Heart right ventricle (tissue), 16 donors: ENCODE data around the gene SPOCD1. TPM values are rescaled to one million over a fixed set of nuclear protein-coding genes. Genes with fewer than 3 reads are reported as not detected.

Experiments used
- ATAC-seq, 8 donors: fragments of 200-7000 bp; cut with Tn5 transposase; one replicate each; pipeline ENCODE4 v1.9.1; 2020; ENCODE audit warnings: mild to moderate bottlenecking in 8 of 8, moderate library complexity in 8 of 8, moderate number of reproducible peaks in 1 of 8
- DNase-seq, 2 donors: peaks; one replicate each; pipeline ENCODE4 v3.0.0-alpha.2; 2020
- H3K27ac ChIP-seq, 10 donors: fragments of 200-600 bp; sonication (generic) in 2 of 10; one replicate each; pipeline versions ENCODE4 v1.5.0 to v1.8.0; 2020 to 2022; ENCODE audit warnings: mild to moderate bottlenecking in 3 of 10
- H3K27me3 ChIP-seq, 7 donors: fragments of 200-600 bp; one replicate each; pipeline ENCODE4 v1.8.0; 2021 to 2022; ENCODE audit warnings: mild to moderate bottlenecking in 2 of 7
- H3K36me3 ChIP-seq, 9 donors: fragments of 200-600 bp; sonication (generic) in 1 of 9; one replicate each; pipeline versions ENCODE4 v1.5.0 to v1.8.0; 2020 to 2022; ENCODE audit warnings: mild to moderate bottlenecking in 2 of 9
- H3K4me1 ChIP-seq, 9 donors: fragments of 200-600 bp; sonication (generic) in 1 of 9; one replicate each; pipeline versions ENCODE4 v1.5.0 to v1.8.0; 2020 to 2022; ENCODE audit warnings: mild to moderate bottlenecking in 4 of 9
- H3K4me3 ChIP-seq, 10 donors: fragments of 200-600 bp; sonication (generic) in 2 of 10; one replicate each; pipeline versions ENCODE4 v1.5.0 to v1.8.0; 2020 to 2022; ENCODE audit warnings: mild to moderate bottlenecking in 7 of 10, moderate library complexity in 2 of 10
- H3K9me3 ChIP-seq, 11 donors: fragments of 200-600 bp in 10 of 11; sonication (generic) in 2 of 11; one replicate each; pipeline versions ENCODE4 v1.5.0 to v1.8.0; 2013 to 2022; ENCODE audit warnings: mild to moderate bottlenecking in 2 of 11, control low read depth in 1 of 11, moderate library complexity in 1 of 11
- WGBS, 2 donors: extraction: QIAGEN DNeasy Blood & Tissue Kit; methylation state at CpG; one replicate each; pipeline ENCODE4 v1.1.7; 2013; ENCODE audit warnings: inconsistent platforms in 1 of 2; 5-methylcytosine and 5-hydroxymethylcytosine counted together
- intact Hi-C, 10 donors: fragments of 100-400 bp; cut with DNase I; formaldehyde crosslinking; loops; one replicate each; pipeline versions ENCODE4 v1.11.1 to v1.14.2; 2022
- polyA plus RNA-seq, 2 donors: library from polyadenylated mRNA; stranded (reverse); fragments of 200-250 nt; gene quantifications; one replicate each; pipeline ENCODE4 v1.2.3, GENCODE V29; 2013
- total RNA-seq, 10 donors: library from RNA; stranded (reverse); fragmentation: NEBNext Ultra II Directional in 3 of 10; extraction: Animal tissue kit (Norgen Biotek cat#: 25700) in 3 of 10; gene quantifications; one replicate each; pipeline versions ENCODE4 v1.2.1 to v1.2.4, GENCODE V29; 2021 to 2023
- TF ChIP-seq, protein P1 (sequence below), 9 donors: fragments of 200-600 bp; sonication (generic) in 2 of 9; IDR thresholded peaks; one replicate each; pipeline versions ENCODE4 v1.5.0 to v1.8.0; 2021 to 2022; ENCODE audit warnings: antibody characterized with exemption in 9 of 9, mild to moderate bottlenecking in 5 of 9, moderate library complexity in 1 of 9
- donor health status: Arrhythmogenic right ventricular cardiomyopathy.
- donor health status: ischemic (EF 13 %, LVEDD 7.1; RV severe dilation, severe dysfunction).
- donor health status: healthy with polysubstance abuse.
- donor health status: DM: no; HTN: yes; CAD: no.
- donor health status: DM: no; HTN: no; CAD: no.
- donor health status: ischemic (EF 25% LVEDD 6.9; RV normal size, moderate dysfunction).
- donor health status: ischemic (EF 25% LVEDD 5.7; RV mildly dilated, moderate dysfunction).
- donor health status: healthy.
- donor health status: DM: yes; HTN: yes; CAD: no.
- donor health status: Ischemic cardiomyopathy.
- donor health status: ischemic (EF 35%, LVEDD 5.7; RV mildly dilated, moderate dysfunction).
- donor health status: nonischemic (EF 11% LVEDD 7.7; RV severe dilation, severe dysfunction).
- donor health status: DM: yes; HTN: yes; CAD: no.
- donor health status: PGD.
- donor health status: ischemic (EF 29% LVEDD 5.4; RV normal size, mild dysfunction).
- donor health status: nonischemic (EF 23%, LVEDD 6.1; RV moderate dilation, normal function).

The SPOCD1 gene
- total and polyA plus RNA-seq, 12 donors, result 0.12 to 1.2 (median 0.41) TPM; not detected in 8

DNA sequence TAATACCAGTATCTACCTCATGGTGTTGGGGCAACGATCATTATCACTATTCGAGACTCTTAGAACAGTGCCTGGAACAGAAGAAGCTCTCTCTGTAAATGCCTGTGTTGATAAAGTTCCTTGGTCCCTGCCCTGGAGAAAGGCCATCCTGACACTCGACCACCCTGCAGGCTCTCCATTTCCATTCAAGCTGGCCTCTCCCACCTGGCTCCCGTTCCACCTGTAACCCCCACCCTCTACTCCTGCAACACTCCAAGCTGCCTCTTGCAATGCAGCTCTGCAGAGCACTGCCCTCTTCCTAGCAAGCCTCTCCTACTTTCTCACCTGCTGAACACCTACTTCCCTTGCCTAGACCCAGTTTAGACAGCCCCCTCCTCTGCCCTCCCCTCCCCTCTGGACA lies 6.1 kb downstream of the SPOCD1 start:
- H3K4me1 ChIP-seq, result no peaks in the 10 kb centered on the region
- no peaks in the 10 kb centered on the region for H3K9me3 ChIP-seq
- H3K27me3 ChIP-seq, result no peaks in the 10 kb centered on the region
- TF ChIP-seq, protein P1, sequence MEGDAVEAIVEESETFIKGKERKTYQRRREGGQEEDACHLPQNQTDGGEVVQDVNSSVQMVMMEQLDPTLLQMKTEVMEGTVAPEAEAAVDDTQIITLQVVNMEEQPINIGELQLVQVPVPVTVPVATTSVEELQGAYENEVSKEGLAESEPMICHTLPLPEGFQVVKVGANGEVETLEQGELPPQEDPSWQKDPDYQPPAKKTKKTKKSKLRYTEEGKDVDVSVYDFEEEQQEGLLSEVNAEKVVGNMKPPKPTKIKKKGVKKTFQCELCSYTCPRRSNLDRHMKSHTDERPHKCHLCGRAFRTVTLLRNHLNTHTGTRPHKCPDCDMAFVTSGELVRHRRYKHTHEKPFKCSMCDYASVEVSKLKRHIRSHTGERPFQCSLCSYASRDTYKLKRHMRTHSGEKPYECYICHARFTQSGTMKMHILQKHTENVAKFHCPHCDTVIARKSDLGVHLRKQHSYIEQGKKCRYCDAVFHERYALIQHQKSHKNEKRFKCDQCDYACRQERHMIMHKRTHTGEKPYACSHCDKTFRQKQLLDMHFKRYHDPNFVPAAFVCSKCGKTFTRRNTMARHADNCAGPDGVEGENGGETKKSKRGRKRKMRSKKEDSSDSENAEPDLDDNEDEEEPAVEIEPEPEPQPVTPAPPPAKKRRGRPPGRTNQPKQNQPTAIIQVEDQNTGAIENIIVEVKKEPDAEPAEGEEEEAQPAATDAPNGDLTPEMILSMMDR (IDR thresholded peaks at IDR 0.05), result no peak
- H3K36me3 ChIP-seq, result no peaks in the 10 kb centered on the region
- H3K27ac ChIP-seq, result no peak overlapping the region
- no peak overlapping the region for H3K4me3 ChIP-seq
- intact Hi-C loops, result loop anchor here in 2 of 10 donors (10.0 kb wide), 1 partner anchor 155 kb away; no protein-coding TSS in a partner anchor
- ATAC-seq (no peak), DNase-seq (no peak)
- 63 to 69% methylated on average over 4 of the region's 4 CpGs for WGBS, 2 donors

DNA sequence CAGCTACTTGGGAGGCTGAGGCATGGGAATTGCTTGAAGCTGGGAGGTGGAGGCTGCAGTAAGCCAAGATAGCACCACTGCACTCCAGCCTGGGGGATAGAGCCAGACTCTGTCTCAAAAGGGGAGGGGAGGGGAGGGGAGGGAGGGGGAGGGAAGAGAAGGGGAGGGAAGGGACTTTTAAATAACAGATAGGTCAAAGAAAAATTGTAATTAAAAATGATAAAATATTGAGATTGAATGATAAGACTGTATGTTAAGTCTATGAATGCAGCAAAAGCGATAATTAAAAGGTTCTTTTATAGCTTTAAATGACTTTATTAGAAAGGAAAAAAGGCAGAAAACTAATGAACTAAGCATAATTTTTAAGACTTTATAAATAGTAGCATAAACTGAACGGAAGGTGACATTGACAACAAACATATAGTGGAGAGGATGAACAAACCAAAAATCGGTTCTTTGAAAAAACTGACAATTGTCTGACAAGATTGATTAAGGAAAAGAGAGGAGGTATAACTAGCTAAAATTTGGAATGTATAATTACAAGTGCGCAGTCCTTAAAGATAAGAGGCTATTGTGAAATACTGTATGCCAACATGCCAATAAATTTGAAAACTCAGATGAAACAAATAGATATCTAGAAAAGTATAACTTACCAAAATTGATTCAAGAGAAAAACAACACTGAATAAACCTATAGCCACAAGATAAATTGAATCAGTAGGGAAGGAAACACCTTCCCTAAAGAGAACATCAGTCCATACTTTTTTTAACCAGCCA lies 8.4 kb downstream of the SPOCD1 start:
- Histone ChIP-seq H3K27ac (no peak overlapping the region), H3K4me1 (peaks cover 0 to 6% (median 0%) of the 10 kb centered on the region in 9 donors), H3K27me3 (no peaks in the 10 kb centered on the region), H3K36me3 (no peaks in the 10 kb centered on the region), H3K9me3 (no peaks in the 10 kb centered on the region), H3K4me3 (no peak overlapping the region)
- DNase-seq (no peak), ATAC-seq (no peak)
- TF ChIP-seq, protein P1 (IDR thresholded peaks at IDR 0.05), result no peak
- 85% methylated on average over 4 of the region's 4 CpGs for WGBS, 2 donors
- intact Hi-C loops, result loop anchor here in 1 of 10 donors (10.0 kb wide), 1 partner anchor 157 kb away; no protein-coding TSS in a partner anchor

DNA sequence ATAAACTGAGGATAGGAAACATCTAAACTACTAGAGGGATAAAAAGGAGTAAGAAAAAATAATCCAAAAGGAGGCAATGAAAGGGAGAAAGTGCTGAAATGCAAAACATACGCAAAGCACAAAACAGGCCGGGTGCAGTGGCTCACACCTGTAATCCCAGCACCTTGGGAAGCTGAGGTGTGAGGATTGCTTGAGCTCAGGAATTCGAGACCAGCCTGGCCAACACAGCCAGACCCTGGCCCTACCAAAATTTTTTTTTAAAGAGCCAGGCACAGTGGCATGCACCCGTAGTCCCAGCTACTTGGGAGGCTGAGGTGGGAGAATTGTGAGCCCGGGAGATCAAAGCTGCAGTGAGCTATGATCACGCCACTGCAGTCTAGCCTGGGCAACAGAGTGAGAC lies 10.5 kb downstream of the SPOCD1 start:
- Histone ChIP-seq H3K36me3 (no peaks in the 10 kb centered on the region), H3K4me1 (peaks cover 0 to 15% (median 0%) of the 10 kb centered on the region in 9 donors), H3K27me3 (no peaks in the 10 kb centered on the region), H3K27ac (no peak overlapping the region), H3K9me3 (no peaks in the 10 kb centered on the region), H3K4me3 (no peak overlapping the region)
- WGBS, 2 donors, result 87 to 88% methylated on average over 6 of the region's 6 CpGs
- ATAC-seq, result no peak
- intact Hi-C loops, result loop anchor here in 1 of 10 donors (10.0 kb wide), 1 partner anchor 159 kb away; no protein-coding TSS in a partner anchor
- TF ChIP-seq, protein P1 (IDR thresholded peaks at IDR 0.05), result no peak
- DNase-seq, result no peak

DNA sequence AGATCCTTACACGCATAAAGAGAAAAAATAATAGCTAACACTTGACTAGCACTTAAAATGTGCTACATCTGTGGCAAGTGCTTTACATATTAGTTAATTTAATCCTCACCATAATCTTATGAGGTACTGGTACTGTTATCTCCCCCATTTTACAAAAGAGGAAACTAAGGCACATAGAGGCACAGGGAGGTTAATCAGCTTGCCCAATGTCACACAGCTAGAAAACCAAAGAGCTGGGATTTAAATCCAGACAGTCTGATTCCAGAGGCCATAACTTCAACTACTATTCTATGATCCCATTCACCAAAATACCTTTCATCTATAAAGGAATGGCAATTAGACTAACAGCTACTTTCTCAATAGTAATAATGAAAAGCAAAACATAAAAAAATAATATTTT lies 11.7 kb downstream of the SPOCD1 start:
- intact Hi-C loops, result loop anchor here in 1 of 10 donors (10.0 kb wide), 1 partner anchor 161 kb away; no protein-coding TSS in a partner anchor
- H3K4me1 ChIP-seq, result peaks cover 0 to 19% (median 0%) of the 10 kb centered on the region in 9 donors
- peaks cover 0 to 6% (median 0%) of the 10 kb centered on the region in 7 donors for H3K27me3 ChIP-seq
- no peak overlapping the region for H3K4me3 ChIP-seq
- TF ChIP-seq, protein P1 (IDR thresholded peaks at IDR 0.05), result no peak
- WGBS, 2 donors, result 73% methylated on average over 1 of the region's 1 CpG
- H3K27ac ChIP-seq, result no peak overlapping the region
- ATAC-seq (no peak), DNase-seq (no peak)
- H3K9me3 ChIP-seq, result no peaks in the 10 kb centered on the region
- H3K36me3 ChIP-seq, result no peaks in the 10 kb centered on the region
